Measurements from ENCODE around the gene MSANTD3. TPM values are rescaled to one million over a fixed set of nuclear protein-coding genes. Genes with fewer than 3 reads are reported as not detected.

The MSANTD3 gene
- total RNA-seq, 1 experiment from 2014 or later = 53.2 TPM

GRCh38 chr9:100447041-100447440 lies 20.1 kb downstream of the MSANTD3 start:
- no peaks in the 10 kb centered on the region for H3K79me2 ChIP-seq (ENCODE audit: low read depth)
- intact Hi-C loops (cut with micrococcal nuclease; ENCODE audit: unreplicated experiment) = no loop called here
- 0 out of 2 replicates have a peak, but pooled peaks cover 3% of the 10 kb centered on the region for H3K36me3 ChIP-seq (ENCODE audit: low read depth)
- H3F3A ChIP-seq (ENCODE audit: insufficient read depth, low read depth) = no peaks in the 10 kb centered on the region
- H4K20me1 ChIP-seq (ENCODE audit: insufficient read depth) = no peaks in the 10 kb centered on the region
- no peaks in the 10 kb centered on the region for H3K9me3 ChIP-seq (ENCODE audit: insufficient read depth, low read depth)
- H3K4me1 ChIP-seq (replicated peaks; ENCODE audit: insufficient read depth) = no peaks in the 10 kb centered on the region
- H2AFZ ChIP-seq = no peak overlapping the region
- POLR2A ChIA-PET (ENCODE audit: unreplicated experiment) = no interaction called here
- CTCF ChIA-PET = no interaction called here
- no TSS peak for BruUV-seq (replicated peaks)
- no peak overlapping the region for H3K4me2 ChIP-seq
- H3K27me3 ChIP-seq (ENCODE audit: insufficient read depth, low read depth) = no peaks in the 10 kb centered on the region
- H3K27ac ChIP-seq = no peak overlapping the region
- TF ChIP-seq CTCF (conservative IDR thresholded peaks at IDR 0.05) (no peak), EZH2 (IDR thresholded peaks at IDR 0.05; ENCODE audit: low read depth) (no peak)
- DNase-seq = no peak
- H3K9me2 ChIP-seq (ENCODE audit: insufficient read depth) = no peaks in the 10 kb centered on the region
- H3K4me3 ChIP-seq = no peak overlapping the region

GRCh38 chr9:100448266-100448665 lies 21.3 kb downstream of the MSANTD3 start:
- no peaks in the 10 kb centered on the region for H3K79me2 ChIP-seq (ENCODE audit: low read depth)

GRCh38 chr9:100449420-100449819 lies 22.5 kb downstream of the MSANTD3 start:
- DNase-seq = no peak
- TF ChIP-seq CTCF (conservative IDR thresholded peaks at IDR 0.05) = no peak
- TF ChIP-seq EZH2 (IDR thresholded peaks at IDR 0.05; ENCODE audit: low read depth) = no peak
- Histone ChIP-seq H3K4me2 (no peak overlapping the region), H3K27ac (no peak overlapping the region), H3K9me3 (ENCODE audit: insufficient read depth, low read depth) (0 out of 2 replicates have a peak, but pooled peaks cover 3% of the 10 kb centered on the region), H3K27me3 (ENCODE audit: insufficient read depth, low read depth) (no peaks in the 10 kb centered on the region), H3K9me2 (ENCODE audit: insufficient read depth) (no peaks in the 10 kb centered on the region), H3K79me2 (ENCODE audit: low read depth) (no peaks in the 10 kb centered on the region), H2AFZ (no peak overlapping the region), H3K4me3 (no peak overlapping the region), H3K4me1 (replicated peaks; ENCODE audit: insufficient read depth) (no peaks in the 10 kb centered on the region), H4K20me1 (ENCODE audit: insufficient read depth) (no peaks in the 10 kb centered on the region), H3F3A (ENCODE audit: insufficient read depth, low read depth) (no peaks in the 10 kb centered on the region), H3K36me3 (ENCODE audit: low read depth) (0 out of 2 replicates have a peak, but pooled peaks cover 3% of the 10 kb centered on the region)
- POLR2A ChIA-PET (ENCODE audit: unreplicated experiment) = no interaction called here
- CTCF ChIA-PET = no interaction called here
- no TSS peak for BruUV-seq (replicated peaks)
- intact Hi-C loops (cut with micrococcal nuclease; ENCODE audit: unreplicated experiment) = no loop called here

More at GRCh38 chr9:100448266-100448665, 21.3 kb downstream of the MSANTD3 start:
- H3K4me2 ChIP-seq = no peak overlapping the region
- H3K4me1 ChIP-seq (replicated peaks; ENCODE audit: insufficient read depth) = no peaks in the 10 kb centered on the region
- DNase-seq = no peak
- CTCF ChIA-PET = no interaction called here
- intact Hi-C loops (cut with micrococcal nuclease; ENCODE audit: unreplicated experiment) = no loop called here
- no peak overlapping the region for H3K4me3 ChIP-seq
- H3K27ac ChIP-seq = no peak overlapping the region
- TF ChIP-seq EZH2 (IDR thresholded peaks at IDR 0.05; ENCODE audit: low read depth) = no peak
- TF ChIP-seq CTCF (conservative IDR thresholded peaks at IDR 0.05) = no peak
- H3K36me3 ChIP-seq (ENCODE audit: low read depth) = 0 out of 2 replicates have a peak, but pooled peaks cover 3% of the 10 kb centered on the region
- POLR2A ChIA-PET (ENCODE audit: unreplicated experiment) = no interaction called here
- H4K20me1 ChIP-seq (ENCODE audit: insufficient read depth) = no peaks in the 10 kb centered on the region
- H2AFZ ChIP-seq = no peak overlapping the region
- no peaks in the 10 kb centered on the region for H3F3A ChIP-seq (ENCODE audit: insufficient read depth, low read depth)
- H3K27me3 ChIP-seq (ENCODE audit: insufficient read depth, low read depth) = no peaks in the 10 kb centered on the region
- no peaks in the 10 kb centered on the region for H3K9me2 ChIP-seq (ENCODE audit: insufficient read depth)
- H3K9me3 ChIP-seq (ENCODE audit: insufficient read depth, low read depth) = 0 out of 2 replicates have a peak, but pooled peaks cover 3% of the 10 kb centered on the region
- no TSS peak for BruUV-seq (replicated peaks)

Data from PC-9 (cell line).